ENCODE measurements around the gene ASB8. TPM values are rescaled to one million over a fixed set of nuclear protein-coding genes. Genes with fewer than 3 reads are reported as not detected.

The ASB8 gene
- total RNA-seq, 2 donors from 2014 or later: 35.7 to 68.6 TPM

DNA sequence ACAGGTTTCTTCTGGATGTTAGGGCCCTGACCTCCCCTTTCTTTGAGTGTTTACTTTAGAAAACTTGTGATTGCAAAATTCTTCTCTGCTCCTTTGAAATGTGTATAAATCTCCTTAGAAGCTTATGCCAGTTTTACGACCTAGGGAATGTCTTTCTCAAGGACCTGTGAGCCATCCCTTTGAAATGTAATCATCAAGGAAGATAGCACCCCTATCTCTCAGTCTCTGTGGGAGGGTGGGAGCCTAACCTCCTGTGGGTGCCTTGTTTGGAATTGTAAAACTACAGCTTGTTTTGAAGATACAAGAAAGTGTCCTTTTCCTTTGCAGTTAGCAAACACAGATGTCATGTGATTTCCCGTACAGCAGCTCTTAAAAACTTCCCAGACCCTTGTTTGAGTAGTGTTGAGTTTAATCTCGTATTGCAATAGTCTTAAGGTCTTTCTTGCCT is 42.5 kb upstream of the ASB8 start:
- TF ChIP-seq, protein P1, sequence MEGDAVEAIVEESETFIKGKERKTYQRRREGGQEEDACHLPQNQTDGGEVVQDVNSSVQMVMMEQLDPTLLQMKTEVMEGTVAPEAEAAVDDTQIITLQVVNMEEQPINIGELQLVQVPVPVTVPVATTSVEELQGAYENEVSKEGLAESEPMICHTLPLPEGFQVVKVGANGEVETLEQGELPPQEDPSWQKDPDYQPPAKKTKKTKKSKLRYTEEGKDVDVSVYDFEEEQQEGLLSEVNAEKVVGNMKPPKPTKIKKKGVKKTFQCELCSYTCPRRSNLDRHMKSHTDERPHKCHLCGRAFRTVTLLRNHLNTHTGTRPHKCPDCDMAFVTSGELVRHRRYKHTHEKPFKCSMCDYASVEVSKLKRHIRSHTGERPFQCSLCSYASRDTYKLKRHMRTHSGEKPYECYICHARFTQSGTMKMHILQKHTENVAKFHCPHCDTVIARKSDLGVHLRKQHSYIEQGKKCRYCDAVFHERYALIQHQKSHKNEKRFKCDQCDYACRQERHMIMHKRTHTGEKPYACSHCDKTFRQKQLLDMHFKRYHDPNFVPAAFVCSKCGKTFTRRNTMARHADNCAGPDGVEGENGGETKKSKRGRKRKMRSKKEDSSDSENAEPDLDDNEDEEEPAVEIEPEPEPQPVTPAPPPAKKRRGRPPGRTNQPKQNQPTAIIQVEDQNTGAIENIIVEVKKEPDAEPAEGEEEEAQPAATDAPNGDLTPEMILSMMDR (IDR thresholded peaks at IDR 0.05): no peak
- DNase-seq (ENCODE audit: low spot score): no peak
- H3K9me3 ChIP-seq: peaks cover 0 to 3% of the 10 kb centered on the region in 2 donors
- H3K27me3 ChIP-seq: no peaks in the 10 kb centered on the region
- no peak overlapping the region for H3K4me3 ChIP-seq
- peak overlapping the region; percentile 97 to 99 for H3K27ac ChIP-seq
- H3K36me3 ChIP-seq: no peaks in the 10 kb centered on the region
- peaks cover 0 to 23% of the 10 kb centered on the region in 2 donors for H3K4me1 ChIP-seq

DNA sequence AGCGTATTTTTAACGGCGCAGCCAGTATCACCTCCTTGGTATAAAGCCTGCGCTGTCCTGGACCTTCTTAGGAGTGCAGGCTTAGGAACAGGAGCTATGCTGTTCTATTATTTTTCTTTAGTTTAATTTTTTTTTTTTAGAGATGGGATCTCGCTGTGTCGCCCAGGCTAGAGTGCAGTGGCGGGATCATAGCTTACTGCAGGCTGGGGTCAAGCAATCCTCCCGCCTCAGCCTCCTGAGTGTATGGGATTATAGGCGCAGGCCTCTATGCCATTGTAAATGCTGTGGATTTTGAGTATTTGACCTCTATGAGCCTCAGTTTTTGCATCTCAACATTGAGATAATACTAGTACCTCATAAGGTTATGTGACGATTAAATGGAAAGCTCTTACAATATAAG is 41.7 kb upstream of the ASB8 start:
- H3K9me3 ChIP-seq: peaks cover 0 to 3% of the 10 kb centered on the region in 2 donors
- DNase-seq (ENCODE audit: low spot score): no peak
- peaks cover 0 to 23% of the 10 kb centered on the region in 2 donors for H3K4me1 ChIP-seq
- TF ChIP-seq, protein P1 (IDR thresholded peaks at IDR 0.05): no peak
- H3K27me3 ChIP-seq: no peaks in the 10 kb centered on the region
- peak overlapping the region; percentile 59 to 80 for H3K4me3 ChIP-seq
- no peaks in the 10 kb centered on the region for H3K36me3 ChIP-seq
- H3K27ac ChIP-seq: peak overlapping the region; percentile 97 to 99

DNA sequence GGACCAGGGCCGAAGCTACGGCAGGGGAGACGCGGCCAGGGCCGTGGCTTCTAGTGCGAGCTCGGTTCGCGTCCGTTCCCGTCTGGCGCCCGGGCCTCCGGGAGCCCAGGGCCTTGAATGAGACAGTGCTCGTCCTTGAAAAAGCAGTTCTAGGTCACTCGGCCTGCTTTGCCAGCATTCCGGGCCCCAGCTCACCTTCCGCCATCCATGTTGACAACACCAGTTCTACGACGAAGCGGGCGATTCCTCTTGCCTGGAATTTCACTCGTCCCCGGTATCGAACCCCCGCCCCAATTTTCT is 41.3 kb upstream of the ASB8 start:
- DNase-seq (ENCODE audit: low spot score): peak; percentile 61

DNA sequence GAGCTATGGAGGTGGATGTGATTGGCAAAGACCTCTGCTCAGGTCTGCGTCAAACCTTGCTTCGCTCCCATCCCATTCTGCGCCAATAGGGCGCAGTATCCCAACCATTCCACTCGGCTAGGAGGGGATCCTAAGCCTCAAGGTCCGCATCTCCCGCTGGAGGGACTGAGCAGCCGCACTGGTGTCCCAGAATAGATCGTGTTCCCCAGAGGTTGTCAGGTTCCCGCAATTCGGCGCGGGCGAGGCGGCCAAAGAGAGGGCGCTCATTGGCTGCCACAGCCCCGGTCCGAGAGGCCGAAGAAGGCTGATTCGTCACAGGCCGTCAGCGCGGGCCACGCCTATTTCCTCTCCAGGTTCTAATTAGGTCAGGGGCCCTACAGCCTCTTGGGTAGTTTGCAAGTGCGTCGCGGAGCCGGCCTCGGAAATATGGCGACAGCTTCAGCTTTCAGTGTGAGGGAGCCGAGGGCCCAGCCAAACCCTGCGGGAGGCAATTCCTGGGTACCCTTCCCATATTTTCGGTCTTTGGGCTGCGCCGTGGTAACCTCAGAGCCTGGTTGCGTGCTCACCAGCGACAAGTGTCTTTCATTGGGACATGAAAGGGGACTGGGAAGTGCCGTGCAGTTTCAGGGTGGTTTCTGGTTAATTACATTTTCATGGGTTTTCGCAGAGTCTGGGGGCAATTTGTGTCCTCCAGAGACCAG is 40.8 kb upstream of the ASB8 start:
- Histone ChIP-seq H3K9me3 (peaks cover 0 to 3% of the 10 kb centered on the region in 2 donors), H3K27ac (peak overlapping the region; percentile 97 to 99), H3K27me3 (no peaks in the 10 kb centered on the region), H3K4me1 (peaks cover 0 to 23% of the 10 kb centered on the region in 2 donors), H3K36me3 (no peaks in the 10 kb centered on the region), H3K4me3 (peak overlapping the region; percentile 59 to 80)
- peak; percentile 100 for DNase-seq (ENCODE audit: low spot score)
- TF ChIP-seq, protein P1 (IDR thresholded peaks at IDR 0.05): no peak

More for the DNA sequence above, 41.3 kb upstream of the ASB8 start:
- Histone ChIP-seq H3K9me3 (peaks cover 0 to 3% of the 10 kb centered on the region in 2 donors), H3K36me3 (no peaks in the 10 kb centered on the region), H3K4me1 (peaks cover 0 to 23% of the 10 kb centered on the region in 2 donors), H3K27me3 (no peaks in the 10 kb centered on the region), H3K27ac (peak overlapping the region; percentile 97 to 99), H3K4me3 (peak overlapping the region; percentile 59 to 80)
- TF ChIP-seq, protein P1 (IDR thresholded peaks at IDR 0.05): no peak

DNA sequence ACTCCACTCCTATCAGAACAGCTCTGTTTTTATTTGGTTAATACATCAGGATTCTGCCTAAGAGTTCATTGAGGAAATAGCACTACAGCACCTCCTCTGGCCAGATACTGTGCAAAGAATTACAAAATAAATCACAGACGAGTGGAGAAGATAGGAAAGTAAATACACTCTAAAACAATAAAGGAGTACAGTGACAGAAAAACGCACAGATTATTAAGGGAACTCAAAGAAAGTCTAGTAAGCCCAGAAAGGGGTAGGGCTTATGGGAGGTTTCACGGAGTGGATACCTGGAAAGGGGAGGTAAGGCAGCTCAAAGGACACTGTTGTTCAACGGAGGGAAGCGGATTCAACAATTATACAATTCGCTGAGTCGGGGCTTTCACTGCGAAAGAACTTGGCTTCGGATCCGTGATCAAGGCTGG is 40.2 kb upstream of the ASB8 start:
- H3K27me3 ChIP-seq: no peaks in the 10 kb centered on the region
- H3K4me3 ChIP-seq: peak overlapping the region; percentile 59 to 80
- H3K36me3 ChIP-seq: no peaks in the 10 kb centered on the region
- H3K4me1 ChIP-seq: peaks cover 0 to 23% of the 10 kb centered on the region in 2 donors
- H3K9me3 ChIP-seq: peaks cover 0 to 3% of the 10 kb centered on the region in 2 donors
- TF ChIP-seq, protein P1 (IDR thresholded peaks at IDR 0.05): peak; percentile 30 to 52
- H3K27ac ChIP-seq: peak overlapping the region; percentile 97 to 99
- no peak for DNase-seq (ENCODE audit: low spot score)
